SK-N-SH treated with all-trans-retinoic acid at 6 μM for 48 hours (cell line): Measurements from ENCODE around the gene LNPK.

Experiments
- ATAC-seq: fragments of 200-7000 bp; cut with Tn5 transposase; 3 replicates; pipeline ENCODE4 v1.9.1; 2020; ENCODE audit warnings: mild to moderate bottlenecking, moderate library complexity
- ARNTL ChIP-seq: fragments of 450-650 bp; formaldehyde crosslinking; IDR thresholded peaks from 2 replicates; pipeline ENCODE4 v1.5.0; 2020; ENCODE audit warnings: low read depth, mild to moderate bottlenecking, moderate library complexity, borderline replicate concordance
- BACH2 ChIP-seq: fragments of 250-450 bp; sonication (Bioruptor Pico); IDR thresholded peaks from 2 replicates; pipeline ENCODE4 v1.9.0; 2021; ENCODE audit warnings: mild to moderate bottlenecking, borderline replicate concordance
- CSDC2 ChIP-seq: fragments of 250-450 bp; sonication (Bioruptor Pico); IDR thresholded peaks from 2 replicates; pipeline ENCODE4 v1.5.0; 2020; ENCODE audit warnings: mild to moderate bottlenecking, moderate library complexity
- GLIS3 ChIP-seq: fragments of 250-450 bp; sonication (Bioruptor Pico); IDR thresholded peaks from 2 replicates; pipeline ENCODE4 v1.5.0; 2020; ENCODE audit warnings: mild to moderate bottlenecking, moderate library complexity
- OSR1 ChIP-seq: fragments of 250-450 bp; sonication (Bioruptor Pico); IDR thresholded peaks from 2 replicates; pipeline ENCODE4 v1.8.0; 2022; ENCODE audit warnings: moderate library complexity, mild to moderate bottlenecking, inconsistent platforms
- RARB ChIP-seq: fragments of 250-450 bp; sonication (Bioruptor Pico); IDR thresholded peaks from 2 replicates; pipeline ENCODE4 v1.8.0; 2021; ENCODE audit warnings: mild to moderate bottlenecking, moderate library complexity
- TCF4 ChIP-seq: fragments of 250-450 bp; sonication (Bioruptor Pico); IDR thresholded peaks from 2 replicates; pipeline ENCODE4 v1.8.0; 2021; ENCODE audit warnings: mild to moderate bottlenecking, moderate library complexity, borderline replicate concordance
- TOX ChIP-seq: fragments of 250-450 bp; sonication (Bioruptor Pico); IDR thresholded peaks from 2 replicates; pipeline ENCODE4 v1.8.0; 2021; ENCODE audit warnings: mild to moderate bottlenecking, moderate library complexity, borderline replicate concordance
- ZC3H10 ChIP-seq: fragments of 250-450 bp; sonication (Bioruptor Pico); IDR thresholded peaks from 2 replicates; pipeline ENCODE4 v1.5.1; 2021; ENCODE audit warnings: mild to moderate bottlenecking, moderate library complexity
- ZFP3 ChIP-seq: fragments of 250-450 bp; sonication (Bioruptor Pico); IDR thresholded peaks from 2 replicates; pipeline ENCODE4 v1.5.0; 2020; ENCODE audit warnings: mild to moderate bottlenecking, moderate library complexity
- ZFP30 ChIP-seq: fragments of 450-650 bp; formaldehyde crosslinking; IDR thresholded peaks from 2 replicates; pipeline ENCODE4 v1.5.0; 2022; ENCODE audit warnings: mild to moderate bottlenecking, moderate library complexity
- ZNF565 ChIP-seq: fragments of 450-650 bp; formaldehyde crosslinking; conservative IDR thresholded peaks from 2 replicates; pipeline ENCODE4 v1.5.0; 2020; ENCODE audit warnings: low read depth, mild to moderate bottlenecking, moderate library complexity
- TF ChIP-seq, protein P1 (sequence below): fragments of 250-450 bp; sonication (Bioruptor Pico); IDR thresholded peaks from 2 replicates; pipeline ENCODE4 v1.5.1; 2020; ENCODE audit warnings: low read depth, mild to moderate bottlenecking, moderate library complexity
- TF ChIP-seq, protein P2 (sequence below): fragments of 250-450 bp; sonication (Bioruptor Pico); IDR thresholded peaks from 2 replicates; pipeline ENCODE4 v1.5.1; 2021; ENCODE audit warnings: mild to moderate bottlenecking, moderate library complexity
- TF ChIP-seq, protein P3 (sequence below): fragments of 250-450 bp; sonication (Bioruptor Pico); IDR thresholded peaks from 2 replicates; pipeline ENCODE4 v1.5.0; 2020; ENCODE audit warnings: mild to moderate bottlenecking, moderate library complexity
- TF ChIP-seq, protein P4 (sequence below): fragments of 250-450 bp; sonication (Bioruptor Pico); IDR thresholded peaks from 2 replicates; pipeline ENCODE4 v1.8.0; 2020; ENCODE audit warnings: mild to moderate bottlenecking, moderate library complexity, borderline replicate concordance
- TF ChIP-seq, protein P5 (sequence below): fragments of 250-450 bp; sonication (Bioruptor Pico); IDR thresholded peaks from 2 replicates; pipeline ENCODE4 v1.8.0; 2021; ENCODE audit warnings: low read depth, mild to moderate bottlenecking, moderate library complexity, borderline replicate concordance

Gene LNPK

GRCh38 chr2:175931805-175932204 lies 70.3 kb downstream of the LNPK start:
- ATAC-seq: peak; percentile 93
- TF ChIP-seq, protein P1, sequence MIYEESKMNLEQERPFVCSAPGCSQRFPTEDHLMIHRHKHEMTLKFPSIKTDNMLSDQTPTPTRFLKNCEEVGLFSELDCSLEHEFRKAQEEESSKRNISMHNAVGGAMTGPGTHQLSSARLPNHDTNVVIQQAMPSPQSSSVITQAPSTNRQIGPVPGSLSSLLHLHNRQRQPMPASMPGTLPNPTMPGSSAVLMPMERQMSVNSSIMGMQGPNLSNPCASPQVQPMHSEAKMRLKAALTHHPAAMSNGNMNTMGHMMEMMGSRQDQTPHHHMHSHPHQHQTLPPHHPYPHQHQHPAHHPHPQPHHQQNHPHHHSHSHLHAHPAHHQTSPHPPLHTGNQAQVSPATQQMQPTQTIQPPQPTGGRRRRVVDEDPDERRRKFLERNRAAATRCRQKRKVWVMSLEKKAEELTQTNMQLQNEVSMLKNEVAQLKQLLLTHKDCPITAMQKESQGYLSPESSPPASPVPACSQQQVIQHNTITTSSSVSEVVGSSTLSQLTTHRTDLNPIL: no peak
- TF ChIP-seq, protein P2, sequence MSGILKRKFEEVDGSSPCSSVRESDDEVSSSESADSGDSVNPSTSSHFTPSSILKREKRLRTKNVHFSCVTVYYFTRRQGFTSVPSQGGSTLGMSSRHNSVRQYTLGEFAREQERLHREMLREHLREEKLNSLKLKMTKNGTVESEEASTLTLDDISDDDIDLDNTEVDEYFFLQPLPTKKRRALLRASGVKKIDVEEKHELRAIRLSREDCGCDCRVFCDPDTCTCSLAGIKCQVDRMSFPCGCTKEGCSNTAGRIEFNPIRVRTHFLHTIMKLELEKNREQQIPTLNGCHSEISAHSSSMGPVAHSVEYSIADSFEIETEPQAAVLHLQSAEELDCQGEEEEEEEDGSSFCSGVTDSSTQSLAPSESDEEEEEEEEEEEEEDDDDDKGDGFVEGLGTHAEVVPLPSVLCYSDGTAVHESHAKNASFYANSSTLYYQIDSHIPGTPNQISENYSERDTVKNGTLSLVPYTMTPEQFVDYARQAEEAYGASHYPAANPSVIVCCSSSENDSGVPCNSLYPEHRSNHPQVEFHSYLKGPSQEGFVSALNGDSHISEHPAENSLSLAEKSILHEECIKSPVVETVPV: no peak
- TF ChIP-seq ZNF565 (CRISPR knock-in tag): no peak
- TF ChIP-seq GLIS3: no peak
- no peak for TF ChIP-seq BACH2 (CRISPR knock-in tag)
- no peak for TF ChIP-seq ZC3H10 (CRISPR knock-in tag)
- TF ChIP-seq ARNTL (CRISPR knock-in tag): no peak
- no peak for TF ChIP-seq CSDC2 (CRISPR knock-in tag)
- TF ChIP-seq ZFP30: no peak
- TF ChIP-seq OSR1: no peak
- TF ChIP-seq, protein P3, sequence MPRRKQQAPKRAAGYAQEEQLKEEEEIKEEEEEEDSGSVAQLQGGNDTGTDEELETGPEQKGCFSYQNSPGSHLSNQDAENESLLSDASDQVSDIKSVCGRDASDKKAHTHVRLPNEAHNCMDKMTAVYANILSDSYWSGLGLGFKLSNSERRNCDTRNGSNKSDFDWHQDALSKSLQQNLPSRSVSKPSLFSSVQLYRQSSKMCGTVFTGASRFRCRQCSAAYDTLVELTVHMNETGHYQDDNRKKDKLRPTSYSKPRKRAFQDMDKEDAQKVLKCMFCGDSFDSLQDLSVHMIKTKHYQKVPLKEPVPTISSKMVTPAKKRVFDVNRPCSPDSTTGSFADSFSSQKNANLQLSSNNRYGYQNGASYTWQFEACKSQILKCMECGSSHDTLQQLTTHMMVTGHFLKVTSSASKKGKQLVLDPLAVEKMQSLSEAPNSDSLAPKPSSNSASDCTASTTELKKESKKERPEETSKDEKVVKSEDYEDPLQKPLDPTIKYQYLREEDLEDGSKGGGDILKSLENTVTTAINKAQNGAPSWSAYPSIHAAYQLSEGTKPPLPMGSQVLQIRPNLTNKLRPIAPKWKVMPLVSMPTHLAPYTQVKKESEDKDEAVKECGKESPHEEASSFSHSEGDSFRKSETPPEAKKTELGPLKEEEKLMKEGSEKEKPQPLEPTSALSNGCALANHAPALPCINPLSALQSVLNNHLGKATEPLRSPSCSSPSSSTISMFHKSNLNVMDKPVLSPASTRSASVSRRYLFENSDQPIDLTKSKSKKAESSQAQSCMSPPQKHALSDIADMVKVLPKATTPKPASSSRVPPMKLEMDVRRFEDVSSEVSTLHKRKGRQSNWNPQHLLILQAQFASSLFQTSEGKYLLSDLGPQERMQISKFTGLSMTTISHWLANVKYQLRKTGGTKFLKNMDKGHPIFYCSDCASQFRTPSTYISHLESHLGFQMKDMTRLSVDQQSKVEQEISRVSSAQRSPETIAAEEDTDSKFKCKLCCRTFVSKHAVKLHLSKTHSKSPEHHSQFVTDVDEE (CRISPR knock-in tag): no peak
- no peak for TF ChIP-seq RARB
- TF ChIP-seq, protein P4, sequence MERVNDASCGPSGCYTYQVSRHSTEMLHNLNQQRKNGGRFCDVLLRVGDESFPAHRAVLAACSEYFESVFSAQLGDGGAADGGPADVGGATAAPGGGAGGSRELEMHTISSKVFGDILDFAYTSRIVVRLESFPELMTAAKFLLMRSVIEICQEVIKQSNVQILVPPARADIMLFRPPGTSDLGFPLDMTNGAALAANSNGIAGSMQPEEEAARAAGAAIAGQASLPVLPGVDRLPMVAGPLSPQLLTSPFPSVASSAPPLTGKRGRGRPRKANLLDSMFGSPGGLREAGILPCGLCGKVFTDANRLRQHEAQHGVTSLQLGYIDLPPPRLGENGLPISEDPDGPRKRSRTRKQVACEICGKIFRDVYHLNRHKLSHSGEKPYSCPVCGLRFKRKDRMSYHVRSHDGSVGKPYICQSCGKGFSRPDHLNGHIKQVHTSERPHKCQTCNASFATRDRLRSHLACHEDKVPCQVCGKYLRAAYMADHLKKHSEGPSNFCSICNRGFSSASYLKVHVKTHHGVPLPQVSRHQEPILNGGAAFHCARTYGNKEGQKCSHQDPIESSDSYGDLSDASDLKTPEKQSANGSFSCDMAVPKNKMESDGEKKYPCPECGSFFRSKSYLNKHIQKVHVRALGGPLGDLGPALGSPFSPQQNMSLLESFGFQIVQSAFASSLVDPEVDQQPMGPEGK (CRISPR knock-in tag): no peak
- TF ChIP-seq TCF4 (CRISPR knock-in tag): no peak
- no peak for TF ChIP-seq ZFP3 (CRISPR knock-in tag)
- no peak for TF ChIP-seq TOX (CRISPR knock-in tag)

GRCh38 chr2:175930504-175930903 lies 71.6 kb downstream of the LNPK start:
- TF ChIP-seq BACH2 (CRISPR knock-in tag): no peak
- TF ChIP-seq, protein P1: no peak
- TF ChIP-seq, protein P5, sequence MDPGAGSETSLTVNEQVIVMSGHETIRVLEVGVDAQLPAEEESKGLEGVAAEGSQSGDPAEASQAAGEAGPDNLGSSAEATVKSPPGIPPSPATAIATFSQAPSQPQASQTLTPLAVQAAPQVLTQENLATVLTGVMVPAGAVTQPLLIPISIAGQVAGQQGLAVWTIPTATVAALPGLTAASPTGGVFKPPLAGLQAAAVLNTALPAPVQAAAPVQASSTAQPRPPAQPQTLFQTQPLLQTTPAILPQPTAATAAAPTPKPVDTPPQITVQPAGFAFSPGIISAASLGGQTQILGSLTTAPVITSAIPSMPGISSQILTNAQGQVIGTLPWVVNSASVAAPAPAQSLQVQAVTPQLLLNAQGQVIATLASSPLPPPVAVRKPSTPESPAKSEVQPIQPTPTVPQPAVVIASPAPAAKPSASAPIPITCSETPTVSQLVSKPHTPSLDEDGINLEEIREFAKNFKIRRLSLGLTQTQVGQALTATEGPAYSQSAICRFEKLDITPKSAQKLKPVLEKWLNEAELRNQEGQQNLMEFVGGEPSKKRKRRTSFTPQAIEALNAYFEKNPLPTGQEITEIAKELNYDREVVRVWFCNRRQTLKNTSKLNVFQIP (CRISPR knock-in tag): no peak
- TF ChIP-seq, protein P3 (CRISPR knock-in tag): no peak
- no peak for TF ChIP-seq CSDC2 (CRISPR knock-in tag)
- TF ChIP-seq OSR1: no peak
- no peak for ATAC-seq
